GM12872 (cell line): ENCODE results near the gene RANBP10.

Experiments used
- TF ChIP-seq, protein P1 (sequence below): IDR thresholded peaks from 3 replicates; pipeline ENCODE4 v1.5.1; 2011; ENCODE audit warnings: low read depth, mild to moderate bottlenecking, low read length, moderate library complexity; ENCODE audit not compliant: insufficient read depth

The RANBP10 gene

DNA sequence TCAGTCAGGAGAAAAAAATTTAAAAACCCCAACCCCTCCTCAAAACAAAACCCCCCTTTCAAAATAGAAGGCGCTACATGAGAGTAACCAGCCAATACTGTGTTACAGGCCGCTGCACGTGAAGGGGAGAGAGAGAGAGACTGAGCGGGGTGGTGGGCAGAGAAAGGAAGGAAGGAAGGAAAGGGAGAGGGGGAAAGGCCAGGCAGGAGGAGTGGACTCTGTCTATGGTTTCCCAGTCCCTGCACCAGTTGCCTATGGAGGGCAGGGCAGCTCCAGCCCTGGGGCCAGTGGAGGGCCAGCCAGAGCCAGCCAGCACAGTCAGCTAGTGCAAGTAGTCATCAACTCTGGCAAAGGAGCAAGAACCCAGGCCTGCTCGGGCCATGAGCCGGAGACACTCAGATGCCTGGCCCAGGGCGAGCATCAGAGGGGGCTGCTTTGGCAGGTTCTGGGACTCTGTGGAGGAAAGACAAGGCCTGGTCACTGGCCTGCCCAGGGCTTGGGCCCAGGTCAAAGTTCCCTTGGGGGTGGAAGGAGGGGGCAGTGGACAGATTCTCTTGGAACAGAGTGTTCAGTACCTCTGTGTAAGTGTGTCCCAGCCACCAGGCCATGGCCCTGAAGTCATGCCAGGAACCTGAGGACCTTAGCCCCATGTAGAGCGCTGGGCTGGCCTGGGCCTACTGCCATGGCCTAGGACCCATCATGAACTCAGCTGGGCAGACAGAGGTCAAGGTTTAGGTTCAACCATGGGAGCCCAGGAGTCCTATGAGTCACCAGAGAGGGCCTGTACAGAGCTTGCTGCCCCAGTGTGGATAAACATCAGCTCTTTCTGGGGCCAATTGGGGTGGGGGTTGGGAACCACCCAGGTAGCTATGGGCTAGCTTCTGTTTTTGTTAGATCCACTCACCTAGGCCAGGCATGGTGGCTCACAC, 80.0 kb downstream of the RANBP10 start:
- TF ChIP-seq, protein P1, sequence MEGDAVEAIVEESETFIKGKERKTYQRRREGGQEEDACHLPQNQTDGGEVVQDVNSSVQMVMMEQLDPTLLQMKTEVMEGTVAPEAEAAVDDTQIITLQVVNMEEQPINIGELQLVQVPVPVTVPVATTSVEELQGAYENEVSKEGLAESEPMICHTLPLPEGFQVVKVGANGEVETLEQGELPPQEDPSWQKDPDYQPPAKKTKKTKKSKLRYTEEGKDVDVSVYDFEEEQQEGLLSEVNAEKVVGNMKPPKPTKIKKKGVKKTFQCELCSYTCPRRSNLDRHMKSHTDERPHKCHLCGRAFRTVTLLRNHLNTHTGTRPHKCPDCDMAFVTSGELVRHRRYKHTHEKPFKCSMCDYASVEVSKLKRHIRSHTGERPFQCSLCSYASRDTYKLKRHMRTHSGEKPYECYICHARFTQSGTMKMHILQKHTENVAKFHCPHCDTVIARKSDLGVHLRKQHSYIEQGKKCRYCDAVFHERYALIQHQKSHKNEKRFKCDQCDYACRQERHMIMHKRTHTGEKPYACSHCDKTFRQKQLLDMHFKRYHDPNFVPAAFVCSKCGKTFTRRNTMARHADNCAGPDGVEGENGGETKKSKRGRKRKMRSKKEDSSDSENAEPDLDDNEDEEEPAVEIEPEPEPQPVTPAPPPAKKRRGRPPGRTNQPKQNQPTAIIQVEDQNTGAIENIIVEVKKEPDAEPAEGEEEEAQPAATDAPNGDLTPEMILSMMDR: no peak

- TF ChIP-seq, protein P1: no peak
These were observed 82.5 kb downstream of the RANBP10 start for GRCh38 chr16:67723911-67724305.

DNA sequence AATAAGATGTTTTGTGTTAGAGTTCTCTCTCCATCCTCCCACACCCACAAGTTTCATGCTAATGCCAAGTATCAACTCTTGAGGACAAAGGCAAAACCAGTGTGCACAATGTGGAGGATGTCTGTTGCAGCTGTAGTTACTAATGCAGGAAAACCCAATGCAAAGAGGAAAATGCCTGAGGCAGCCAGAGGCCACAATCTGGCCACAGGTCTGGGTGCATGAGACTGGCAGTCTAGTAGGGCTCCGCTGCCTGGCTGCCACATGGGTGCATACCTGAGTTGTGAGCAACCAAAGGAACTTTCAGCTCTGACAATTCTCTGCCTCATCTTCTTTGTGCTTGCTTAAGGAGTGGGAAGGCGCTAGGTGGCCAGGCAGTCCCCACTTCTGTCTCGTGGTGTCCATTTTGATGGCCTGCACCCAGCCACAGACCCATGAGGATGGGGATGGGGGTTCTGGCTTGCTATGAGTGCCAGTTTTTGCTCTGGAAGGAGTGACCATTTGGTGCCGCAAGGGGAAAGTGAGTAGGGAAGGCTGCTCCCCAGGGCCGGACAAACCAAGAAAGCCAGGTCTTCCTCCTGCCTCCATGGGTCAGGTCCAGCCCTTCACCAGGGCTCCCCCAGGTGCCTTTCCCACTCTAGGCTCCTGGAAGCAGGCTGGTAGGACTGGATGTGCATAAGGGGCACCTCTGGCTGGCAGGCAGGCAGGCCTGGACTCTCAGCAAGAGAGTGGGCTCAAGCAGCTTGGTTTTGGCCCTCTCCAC, 83.0 kb downstream of the RANBP10 start:
- TF ChIP-seq, protein P1: no peak

DNA sequence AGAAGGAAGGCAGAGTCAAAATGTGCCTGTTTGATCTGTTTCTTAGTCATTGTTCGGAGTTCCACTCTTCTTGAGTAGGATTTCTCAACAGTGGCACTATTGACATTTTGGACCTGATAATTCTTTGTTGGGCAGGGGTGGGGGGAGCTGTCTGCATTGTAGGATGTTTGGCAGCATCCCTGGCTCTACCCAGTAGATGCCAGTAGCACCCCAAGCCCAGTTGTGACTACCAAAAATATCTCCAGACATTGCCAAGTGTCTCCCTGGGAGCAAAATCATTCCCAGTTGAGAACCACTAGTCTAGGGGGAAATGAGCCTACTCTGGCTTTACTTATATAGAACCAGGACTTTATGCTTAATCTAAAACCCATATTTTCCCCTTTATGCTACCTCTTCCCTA, 86.1 kb downstream of the RANBP10 start:
- TF ChIP-seq, protein P1: no peak

DNA sequence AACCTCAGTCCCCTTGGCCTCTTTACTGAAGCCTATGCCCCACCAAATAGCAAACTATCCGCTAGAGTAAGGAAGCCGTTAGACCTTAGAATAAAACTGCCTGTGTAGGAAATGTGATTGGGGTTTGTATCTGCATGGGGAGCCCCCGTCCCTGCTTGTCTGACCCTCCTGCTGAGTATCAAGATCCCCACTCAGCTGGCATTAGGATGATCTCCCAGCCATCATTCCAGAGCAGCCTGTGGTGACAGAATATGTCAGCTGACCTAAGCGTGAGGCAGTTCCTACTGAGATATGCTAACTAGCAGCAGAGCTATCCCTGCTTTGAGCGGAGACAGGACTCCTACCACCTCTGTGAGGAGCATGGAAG, 86.6 kb downstream of the RANBP10 start:
- TF ChIP-seq, protein P1: no peak

GRCh38 chr16:67719048-67719777, 87.1 kb downstream of the RANBP10 start, which contains the start of gene GFOD2:
GFOD2 (minus strand) TSS chr16:67719316; CDS start chr16:67685715, 33,601 bp downstream.
- TF ChIP-seq, protein P1: no peak

GRCh38 chr16:67718668-67719047, 87.7 kb downstream of the RANBP10 start:
- TF ChIP-seq, protein P1: no peak
